WTC11 (cell line): ENCODE measurements around the gene DIP2A.

Experiments
- CREM ChIP-seq: sonication (generic); formaldehyde crosslinking; IDR thresholded peaks from 2 replicates; pipeline ENCODE4 v1.8.1; 2022; ENCODE audit warnings: mild to moderate bottlenecking, missing genetic modification reagents, moderate library complexity
- ETV6 ChIP-seq: sonication (generic); formaldehyde crosslinking; IDR thresholded peaks from 2 replicates; pipeline ENCODE4 v1.8.1; 2022; ENCODE audit warnings: mild to moderate bottlenecking, missing genetic modification reagents
- FOXK1 ChIP-seq: sonication (generic); formaldehyde crosslinking; IDR thresholded peaks from 2 replicates; pipeline ENCODE4 v1.8.0; 2022; ENCODE audit warnings: mild to moderate bottlenecking, moderate library complexity, missing genetic modification reagents
- JUN ChIP-seq: sonication (generic); formaldehyde crosslinking; IDR thresholded peaks from 2 replicates; pipeline ENCODE4 v1.8.0; 2023; ENCODE audit warnings: mild to moderate bottlenecking, missing genetic modification reagents
- NFE2L1 ChIP-seq: sonication (generic); formaldehyde crosslinking; IDR thresholded peaks from 2 replicates; pipeline ENCODE4 v1.8.1; 2023; ENCODE audit warnings: missing genetic modification reagents
- NFYB ChIP-seq: sonication (generic); formaldehyde crosslinking; conservative IDR thresholded peaks from 2 replicates; pipeline ENCODE4 v1.8.0; 2022; ENCODE audit warnings: low read depth, missing genetic modification reagents
- ZNF138 ChIP-seq: sonication (generic); formaldehyde crosslinking; conservative IDR thresholded peaks from 2 replicates; pipeline ENCODE4 v1.8.1; 2022; ENCODE audit warnings: mild to moderate bottlenecking, moderate library complexity, missing genetic modification reagents
- ZNF263 ChIP-seq: sonication (generic); formaldehyde crosslinking; IDR thresholded peaks from 2 replicates; pipeline ENCODE4 v1.8.1; 2022; ENCODE audit warnings: low read depth, mild to moderate bottlenecking, moderate library complexity, missing genetic modification reagents
- TF ChIP-seq, protein P1 (sequence below): fragments of 200-600 bp; IDR thresholded peaks from 2 replicates; pipeline ENCODE4 v1.8.0; 2022; ENCODE audit warnings: antibody characterized with exemption
- TF ChIP-seq, protein P2 (sequence below): sonication (generic); formaldehyde crosslinking; IDR thresholded peaks from 2 replicates; pipeline ENCODE4 v1.8.1; 2023; ENCODE audit warnings: mild to moderate bottlenecking, missing genetic modification reagents
- TF ChIP-seq, protein P3 (sequence below): sonication (generic); formaldehyde crosslinking; IDR thresholded peaks from 2 replicates; pipeline ENCODE4 v1.8.0; 2023; ENCODE audit warnings: mild to moderate bottlenecking, missing genetic modification reagents
- TF ChIP-seq, protein P4 (sequence below): sonication (generic); formaldehyde crosslinking; IDR thresholded peaks from 2 replicates; pipeline ENCODE4 v1.8.0; 2022; ENCODE audit warnings: missing genetic modification reagents
- TF ChIP-seq, protein P5 (sequence below): sonication (generic); formaldehyde crosslinking; IDR thresholded peaks from 2 replicates; pipeline ENCODE4 v1.8.0; 2023; ENCODE audit warnings: missing genetic modification reagents, mild to moderate bottlenecking, borderline replicate concordance

DNA sequence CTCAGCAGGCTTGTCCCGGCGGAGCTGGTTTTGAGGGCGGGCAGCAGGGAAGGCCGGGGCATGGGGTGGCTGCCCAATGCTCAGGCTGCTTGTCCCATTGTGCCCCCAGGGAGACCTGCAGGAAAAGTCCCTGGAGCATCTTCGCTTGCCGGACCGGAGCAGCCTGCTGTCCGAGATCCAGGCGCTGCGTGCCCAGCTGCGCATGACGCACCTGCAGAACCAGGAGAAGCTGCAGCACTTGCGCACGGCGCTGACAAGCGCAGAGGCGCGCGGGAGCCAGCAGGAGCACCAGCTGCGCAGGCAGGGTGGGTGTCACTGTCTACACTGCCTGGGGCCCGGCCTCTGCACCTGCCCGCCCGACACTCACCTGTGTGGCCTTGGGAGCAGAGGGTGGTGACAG, 30.4 kb upstream of the DIP2A start:
- TF ChIP-seq CREM (no peak), ETV6 (CRISPR knock-in tag) (no peak), ZNF263 (CRISPR knock-in tag) (no peak), ZNF138 (CRISPR knock-in tag) (no peak), JUN (CRISPR knock-in tag) (no peak), FOXK1 (no peak), NFYB (CRISPR knock-in tag) (no peak), NFE2L1 (no peak)
- TF ChIP-seq, protein P1, sequence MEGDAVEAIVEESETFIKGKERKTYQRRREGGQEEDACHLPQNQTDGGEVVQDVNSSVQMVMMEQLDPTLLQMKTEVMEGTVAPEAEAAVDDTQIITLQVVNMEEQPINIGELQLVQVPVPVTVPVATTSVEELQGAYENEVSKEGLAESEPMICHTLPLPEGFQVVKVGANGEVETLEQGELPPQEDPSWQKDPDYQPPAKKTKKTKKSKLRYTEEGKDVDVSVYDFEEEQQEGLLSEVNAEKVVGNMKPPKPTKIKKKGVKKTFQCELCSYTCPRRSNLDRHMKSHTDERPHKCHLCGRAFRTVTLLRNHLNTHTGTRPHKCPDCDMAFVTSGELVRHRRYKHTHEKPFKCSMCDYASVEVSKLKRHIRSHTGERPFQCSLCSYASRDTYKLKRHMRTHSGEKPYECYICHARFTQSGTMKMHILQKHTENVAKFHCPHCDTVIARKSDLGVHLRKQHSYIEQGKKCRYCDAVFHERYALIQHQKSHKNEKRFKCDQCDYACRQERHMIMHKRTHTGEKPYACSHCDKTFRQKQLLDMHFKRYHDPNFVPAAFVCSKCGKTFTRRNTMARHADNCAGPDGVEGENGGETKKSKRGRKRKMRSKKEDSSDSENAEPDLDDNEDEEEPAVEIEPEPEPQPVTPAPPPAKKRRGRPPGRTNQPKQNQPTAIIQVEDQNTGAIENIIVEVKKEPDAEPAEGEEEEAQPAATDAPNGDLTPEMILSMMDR: no peak
- TF ChIP-seq, protein P2, sequence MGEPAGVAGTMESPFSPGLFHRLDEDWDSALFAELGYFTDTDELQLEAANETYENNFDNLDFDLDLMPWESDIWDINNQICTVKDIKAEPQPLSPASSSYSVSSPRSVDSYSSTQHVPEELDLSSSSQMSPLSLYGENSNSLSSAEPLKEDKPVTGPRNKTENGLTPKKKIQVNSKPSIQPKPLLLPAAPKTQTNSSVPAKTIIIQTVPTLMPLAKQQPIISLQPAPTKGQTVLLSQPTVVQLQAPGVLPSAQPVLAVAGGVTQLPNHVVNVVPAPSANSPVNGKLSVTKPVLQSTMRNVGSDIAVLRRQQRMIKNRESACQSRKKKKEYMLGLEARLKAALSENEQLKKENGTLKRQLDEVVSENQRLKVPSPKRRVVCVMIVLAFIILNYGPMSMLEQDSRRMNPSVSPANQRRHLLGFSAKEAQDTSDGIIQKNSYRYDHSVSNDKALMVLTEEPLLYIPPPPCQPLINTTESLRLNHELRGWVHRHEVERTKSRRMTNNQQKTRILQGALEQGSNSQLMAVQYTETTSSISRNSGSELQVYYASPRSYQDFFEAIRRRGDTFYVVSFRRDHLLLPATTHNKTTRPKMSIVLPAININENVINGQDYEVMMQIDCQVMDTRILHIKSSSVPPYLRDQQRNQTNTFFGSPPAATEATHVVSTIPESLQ (CRISPR knock-in tag): no peak
- TF ChIP-seq, protein P3, sequence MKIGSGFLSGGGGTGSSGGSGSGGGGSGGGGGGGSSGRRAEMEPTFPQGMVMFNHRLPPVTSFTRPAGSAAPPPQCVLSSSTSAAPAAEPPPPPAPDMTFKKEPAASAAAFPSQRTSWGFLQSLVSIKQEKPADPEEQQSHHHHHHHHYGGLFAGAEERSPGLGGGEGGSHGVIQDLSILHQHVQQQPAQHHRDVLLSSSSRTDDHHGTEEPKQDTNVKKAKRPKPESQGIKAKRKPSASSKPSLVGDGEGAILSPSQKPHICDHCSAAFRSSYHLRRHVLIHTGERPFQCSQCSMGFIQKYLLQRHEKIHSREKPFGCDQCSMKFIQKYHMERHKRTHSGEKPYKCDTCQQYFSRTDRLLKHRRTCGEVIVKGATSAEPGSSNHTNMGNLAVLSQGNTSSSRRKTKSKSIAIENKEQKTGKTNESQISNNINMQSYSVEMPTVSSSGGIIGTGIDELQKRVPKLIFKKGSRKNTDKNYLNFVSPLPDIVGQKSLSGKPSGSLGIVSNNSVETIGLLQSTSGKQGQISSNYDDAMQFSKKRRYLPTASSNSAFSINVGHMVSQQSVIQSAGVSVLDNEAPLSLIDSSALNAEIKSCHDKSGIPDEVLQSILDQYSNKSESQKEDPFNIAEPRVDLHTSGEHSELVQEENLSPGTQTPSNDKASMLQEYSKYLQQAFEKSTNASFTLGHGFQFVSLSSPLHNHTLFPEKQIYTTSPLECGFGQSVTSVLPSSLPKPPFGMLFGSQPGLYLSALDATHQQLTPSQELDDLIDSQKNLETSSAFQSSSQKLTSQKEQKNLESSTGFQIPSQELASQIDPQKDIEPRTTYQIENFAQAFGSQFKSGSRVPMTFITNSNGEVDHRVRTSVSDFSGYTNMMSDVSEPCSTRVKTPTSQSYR (CRISPR knock-in tag): no peak
- TF ChIP-seq, protein P4, sequence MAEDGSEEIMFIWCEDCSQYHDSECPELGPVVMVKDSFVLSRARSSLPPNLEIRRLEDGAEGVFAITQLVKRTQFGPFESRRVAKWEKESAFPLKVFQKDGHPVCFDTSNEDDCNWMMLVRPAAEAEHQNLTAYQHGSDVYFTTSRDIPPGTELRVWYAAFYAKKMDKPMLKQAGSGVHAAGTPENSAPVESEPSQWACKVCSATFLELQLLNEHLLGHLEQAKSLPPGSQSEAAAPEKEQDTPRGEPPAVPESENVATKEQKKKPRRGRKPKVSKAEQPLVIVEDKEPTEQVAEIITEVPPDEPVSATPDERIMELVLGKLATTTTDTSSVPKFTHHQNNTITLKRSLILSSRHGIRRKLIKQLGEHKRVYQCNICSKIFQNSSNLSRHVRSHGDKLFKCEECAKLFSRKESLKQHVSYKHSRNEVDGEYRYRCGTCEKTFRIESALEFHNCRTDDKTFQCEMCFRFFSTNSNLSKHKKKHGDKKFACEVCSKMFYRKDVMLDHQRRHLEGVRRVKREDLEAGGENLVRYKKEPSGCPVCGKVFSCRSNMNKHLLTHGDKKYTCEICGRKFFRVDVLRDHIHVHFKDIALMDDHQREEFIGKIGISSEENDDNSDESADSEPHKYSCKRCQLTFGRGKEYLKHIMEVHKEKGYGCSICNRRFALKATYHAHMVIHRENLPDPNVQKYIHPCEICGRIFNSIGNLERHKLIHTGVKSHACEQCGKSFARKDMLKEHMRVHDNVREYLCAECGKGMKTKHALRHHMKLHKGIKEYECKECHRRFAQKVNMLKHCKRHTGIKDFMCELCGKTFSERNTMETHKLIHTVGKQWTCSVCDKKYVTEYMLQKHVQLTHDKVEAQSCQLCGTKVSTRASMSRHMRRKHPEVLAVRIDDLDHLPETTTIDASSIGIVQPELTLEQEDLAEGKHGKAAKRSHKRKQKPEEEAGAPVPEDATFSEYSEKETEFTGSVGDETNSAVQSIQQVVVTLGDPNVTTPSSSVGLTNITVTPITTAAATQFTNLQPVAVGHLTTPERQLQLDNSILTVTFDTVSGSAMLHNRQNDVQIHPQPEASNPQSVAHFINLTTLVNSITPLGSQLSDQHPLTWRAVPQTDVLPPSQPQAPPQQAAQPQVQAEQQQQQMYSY (CRISPR knock-in tag): no peak
- TF ChIP-seq, protein P5, sequence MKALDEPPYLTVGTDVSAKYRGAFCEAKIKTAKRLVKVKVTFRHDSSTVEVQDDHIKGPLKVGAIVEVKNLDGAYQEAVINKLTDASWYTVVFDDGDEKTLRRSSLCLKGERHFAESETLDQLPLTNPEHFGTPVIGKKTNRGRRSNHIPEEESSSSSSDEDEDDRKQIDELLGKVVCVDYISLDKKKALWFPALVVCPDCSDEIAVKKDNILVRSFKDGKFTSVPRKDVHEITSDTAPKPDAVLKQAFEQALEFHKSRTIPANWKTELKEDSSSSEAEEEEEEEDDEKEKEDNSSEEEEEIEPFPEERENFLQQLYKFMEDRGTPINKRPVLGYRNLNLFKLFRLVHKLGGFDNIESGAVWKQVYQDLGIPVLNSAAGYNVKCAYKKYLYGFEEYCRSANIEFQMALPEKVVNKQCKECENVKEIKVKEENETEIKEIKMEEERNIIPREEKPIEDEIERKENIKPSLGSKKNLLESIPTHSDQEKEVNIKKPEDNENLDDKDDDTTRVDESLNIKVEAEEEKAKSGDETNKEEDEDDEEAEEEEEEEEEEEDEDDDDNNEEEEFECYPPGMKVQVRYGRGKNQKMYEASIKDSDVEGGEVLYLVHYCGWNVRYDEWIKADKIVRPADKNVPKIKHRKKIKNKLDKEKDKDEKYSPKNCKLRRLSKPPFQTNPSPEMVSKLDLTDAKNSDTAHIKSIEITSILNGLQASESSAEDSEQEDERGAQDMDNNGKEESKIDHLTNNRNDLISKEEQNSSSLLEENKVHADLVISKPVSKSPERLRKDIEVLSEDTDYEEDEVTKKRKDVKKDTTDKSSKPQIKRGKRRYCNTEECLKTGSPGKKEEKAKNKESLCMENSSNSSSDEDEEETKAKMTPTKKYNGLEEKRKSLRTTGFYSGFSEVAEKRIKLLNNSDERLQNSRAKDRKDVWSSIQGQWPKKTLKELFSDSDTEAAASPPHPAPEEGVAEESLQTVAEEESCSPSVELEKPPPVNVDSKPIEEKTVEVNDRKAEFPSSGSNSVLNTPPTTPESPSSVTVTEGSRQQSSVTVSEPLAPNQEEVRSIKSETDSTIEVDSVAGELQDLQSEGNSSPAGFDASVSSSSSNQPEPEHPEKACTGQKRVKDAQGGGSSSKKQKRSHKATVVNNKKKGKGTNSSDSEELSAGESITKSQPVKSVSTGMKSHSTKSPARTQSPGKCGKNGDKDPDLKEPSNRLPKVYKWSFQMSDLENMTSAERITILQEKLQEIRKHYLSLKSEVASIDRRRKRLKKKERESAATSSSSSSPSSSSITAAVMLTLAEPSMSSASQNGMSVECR (CRISPR knock-in tag): no peak
